SH-SY5Y (cell line): ENCODE results near the gene ANTXR1.

Experiments used
- GATA2 ChIP-seq: IDR thresholded peaks from 2 replicates; pipeline ENCODE4 v1.6.1; 2011; ENCODE audit warnings: mild to moderate bottlenecking, low read depth, low read length
- GATA3 ChIP-seq: IDR thresholded peaks from 2 replicates; pipeline ENCODE4 v1.6.1; 2011; ENCODE audit warnings: low read depth, mild to moderate bottlenecking, low read length, moderate library complexity

ANTXR1 gene

GRCh38 chr2:69017835-69018234 lies 4.9 kb downstream of the ANTXR1 start:
- TF ChIP-seq GATA3 (no peak), GATA2 (no peak)

- TF ChIP-seq GATA2, result no peak
- no peak for TF ChIP-seq GATA3
Measured at GRCh38 chr2:69018678-69019095, 5.7 kb downstream of the ANTXR1 start.

- TF ChIP-seq GATA3 (no peak), GATA2 (no peak)
Measured at GRCh38 chr2:69020496-69021426, 7.8 kb downstream of the ANTXR1 start.

GRCh38 chr2:69021727-69022126 lies 8.7 kb downstream of the ANTXR1 start:
- TF ChIP-seq GATA2 (no peak), GATA3 (no peak)

GRCh38 chr2:69022548-69022947 lies 9.6 kb downstream of the ANTXR1 start:
- TF ChIP-seq GATA2, result no peak
- TF ChIP-seq GATA3, result no peak

- no peak for TF ChIP-seq GATA3
- TF ChIP-seq GATA2, result no peak
Measured at GRCh38 chr2:69023236-69023635, 10.3 kb downstream of the ANTXR1 start.

GRCh38 chr2:69026026-69026425 lies 13.0 kb downstream of the ANTXR1 start:
- TF ChIP-seq GATA3 (no peak), GATA2 (no peak)

- TF ChIP-seq GATA3, result no peak
- no peak for TF ChIP-seq GATA2
Measured at GRCh38 chr2:69026691-69027459, 13.9 kb downstream of the ANTXR1 start.

GRCh38 chr2:69030800-69031428 lies 17.9 kb downstream of the ANTXR1 start:
- TF ChIP-seq GATA2, result no peak
- no peak for TF ChIP-seq GATA3

- TF ChIP-seq GATA3, result no peak
- no peak for TF ChIP-seq GATA2
Measured at GRCh38 chr2:69031466-69031865, 18.5 kb downstream of the ANTXR1 start.

GRCh38 chr2:69032336-69032735 lies 19.4 kb downstream of the ANTXR1 start:
- TF ChIP-seq GATA2 (no peak), GATA3 (no peak)

GRCh38 chr2:69033461-69034095 lies 20.6 kb downstream of the ANTXR1 start:
- TF ChIP-seq GATA2 (no peak), GATA3 (no peak)

- TF ChIP-seq GATA2 (no peak), GATA3 (no peak)
Measured at GRCh38 chr2:69034122-69034521, 21.1 kb downstream of the ANTXR1 start.

GRCh38 chr2:69034845-69035244 lies 21.9 kb downstream of the ANTXR1 start:
- TF ChIP-seq GATA2, result no peak
- TF ChIP-seq GATA3, result no peak
